Left lung (tissue), 10 donors: ENCODE measurements around the gene TSR3. TPM values are rescaled to one million over a fixed set of nuclear protein-coding genes. Genes with fewer than 3 reads are reported as not detected.

Experiments
- ATAC-seq: fragments of 200-7000 bp; cut with Tn5 transposase; one replicate; pipeline ENCODE4 v1.9.1; 2020; ENCODE audit warnings: moderate library complexity
- DNase-seq, 4 donors: peaks; one replicate each; pipeline ENCODE4 v3.0.0-alpha.2; 2013 to 2020
- H3K27ac ChIP-seq, 2 donors: fragments of 200-600 bp; sonication (generic) in 1 of 2; one replicate each; pipeline versions ENCODE4 v1.5.0 to v1.8.0; 2020 to 2021
- H3K27me3 ChIP-seq, 2 donors: fragments of 200-600 bp; sonication (generic) in 1 of 2; one replicate each; pipeline versions ENCODE4 v1.5.0 to v1.8.0; 2020 to 2021
- H3K36me3 ChIP-seq, 2 donors: fragments of 200-600 bp; sonication (generic) in 1 of 2; one replicate each; pipeline versions ENCODE4 v1.5.0 to v1.8.0; 2020 to 2021
- H3K4me1 ChIP-seq, 2 donors: fragments of 200-600 bp; one replicate each; pipeline ENCODE4 v1.8.0; 2021
- H3K4me3 ChIP-seq, 2 donors: fragments of 200-600 bp; sonication (generic) in 1 of 2; one replicate each; pipeline versions ENCODE4 v1.5.0 to v1.8.0; 2020 to 2021; ENCODE audit warnings: mild to moderate bottlenecking in 1 of 2
- H3K9me3 ChIP-seq, 2 donors: fragments of 200-600 bp; sonication (generic) in 1 of 2; one replicate each; pipeline versions ENCODE4 v1.5.0 to v1.8.0; 2020 to 2021
- CTCF ChIP-seq, 2 donors: fragments of 200-600 bp; sonication (generic) in 1 of 2; IDR thresholded peaks; one replicate each; pipeline versions ENCODE4 v1.5.0 to v1.8.0; 2021; ENCODE audit warnings: antibody characterized with exemption in 2 of 2
- intact Hi-C, 2 donors: fragments of 100-400 bp; cut with DNase I; formaldehyde crosslinking; loops; one replicate each; pipeline versions ENCODE4 v1.11.2 to v1.14.2; 2022
- polyA plus RNA-seq, 6 donors: library from polyadenylated mRNA; unstranded; fragments of 120-200 nt; gene quantifications; one replicate each; pipeline ENCODE4 v1.2.1, GENCODE V29; 2013; ENCODE audit not compliant: insufficient read length in 6 of 6
- total RNA-seq, 2 donors: library from RNA; stranded (reverse); fragmentation: NEBNext Ultra II Directional; extraction: Animal tissue kit (Norgen Biotek cat#: 25700); gene quantifications; one replicate each; pipeline ENCODE4 v1.2.1, GENCODE V29; 2021
- donor health status: DM: no; HTN: yes; CAD: no.
- donor health status: DM: no; HTN: no; CAD: no.

The TSR3 gene
- total and polyA plus RNA-seq, 8 donors, result 33.6 to 57.0 (median 45.9) TPM

GRCh38 chr16:1324286-1324826 lies 27.3 kb downstream of the TSR3 start:
- DNase-seq (no peak), ATAC-seq (no peak)
- no peak overlapping the region for H3K4me3 ChIP-seq
- no peaks in the 10 kb centered on the region for H3K27me3 ChIP-seq
- H3K27ac ChIP-seq, result no peak overlapping the region
- no peaks in the 10 kb centered on the region for H3K9me3 ChIP-seq
- no peak for TF ChIP-seq CTCF (IDR thresholded peaks at IDR 0.05)
- no peaks in the 10 kb centered on the region for H3K4me1 ChIP-seq
- H3K36me3 ChIP-seq, result peaks cover 0 to 82% of the 10 kb centered on the region in 2 donors
- intact Hi-C loops, result no loop called here

- Histone ChIP-seq H3K4me1 (no peaks in the 10 kb centered on the region), H3K9me3 (no peaks in the 10 kb centered on the region), H3K27ac (no peak overlapping the region), H3K4me3 (no peak overlapping the region), H3K27me3 (no peaks in the 10 kb centered on the region), H3K36me3 (peaks cover 0 to 90% of the 10 kb centered on the region in 2 donors)
- no peak for TF ChIP-seq CTCF (IDR thresholded peaks at IDR 0.05)
- DNase-seq (peak in 1 of 4 donors; percentile 67), ATAC-seq (no peak)
- intact Hi-C loops, result no loop called here
Measured at GRCh38 chr16:1323296-1324239, 28.1 kb downstream of the TSR3 start.

- H3K4me1 ChIP-seq, result no peaks in the 10 kb centered on the region
- DNase-seq (no peak), ATAC-seq (no peak)
- peaks cover 0 to 100% of the 10 kb centered on the region in 2 donors for H3K36me3 ChIP-seq
- H3K9me3 ChIP-seq, result no peaks in the 10 kb centered on the region
- H3K27me3 ChIP-seq, result no peaks in the 10 kb centered on the region
- TF ChIP-seq CTCF (IDR thresholded peaks at IDR 0.05), result no peak
- no peak overlapping the region for H3K4me3 ChIP-seq
- H3K27ac ChIP-seq, result no peak overlapping the region
- intact Hi-C loops, result no loop called here
Measured at GRCh38 chr16:1322407-1322806, 29.3 kb downstream of the TSR3 start.

GRCh38 chr16:1320658-1321240 lies 30.9 kb downstream of the TSR3 start:
- no peaks in the 10 kb centered on the region for H3K27me3 ChIP-seq
- H3K4me1 ChIP-seq, result no peaks in the 10 kb centered on the region
- intact Hi-C loops, result no loop called here
- H3K9me3 ChIP-seq, result no peaks in the 10 kb centered on the region
- H3K27ac ChIP-seq, result no peak overlapping the region
- H3K4me3 ChIP-seq, result no peak overlapping the region
- H3K36me3 ChIP-seq, result peaks cover 0 to 100% of the 10 kb centered on the region in 2 donors
- no peak for TF ChIP-seq CTCF (IDR thresholded peaks at IDR 0.05)
- DNase-seq (no peak), ATAC-seq (no peak)

- no peaks in the 10 kb centered on the region for H3K4me1 ChIP-seq
- no peak for ATAC-seq
- no peak overlapping the region for H3K4me3 ChIP-seq
- no peaks in the 10 kb centered on the region for H3K9me3 ChIP-seq
- H3K27me3 ChIP-seq, result no peaks in the 10 kb centered on the region
- TF ChIP-seq CTCF (IDR thresholded peaks at IDR 0.05), result no peak
- intact Hi-C loops, result no loop called here
- H3K27ac ChIP-seq, result no peak overlapping the region
- DNase-seq, result no peak
- peaks cover 0 to 100% of the 10 kb centered on the region in 2 donors for H3K36me3 ChIP-seq
Measured at GRCh38 chr16:1320097-1320496, 31.6 kb downstream of the TSR3 start.
